ENCODE results near the gene JPH4. TPM values are rescaled to one million over a fixed set of nuclear protein-coding genes. Genes with fewer than 3 reads are reported as not detected.

JPH4 gene
- total RNA-seq, 1 experiment from 2014 or later = not detected

- H3K4me1 ChIP-seq = no peaks in the 10 kb centered on the region
- TF ChIP-seq, protein P1, sequence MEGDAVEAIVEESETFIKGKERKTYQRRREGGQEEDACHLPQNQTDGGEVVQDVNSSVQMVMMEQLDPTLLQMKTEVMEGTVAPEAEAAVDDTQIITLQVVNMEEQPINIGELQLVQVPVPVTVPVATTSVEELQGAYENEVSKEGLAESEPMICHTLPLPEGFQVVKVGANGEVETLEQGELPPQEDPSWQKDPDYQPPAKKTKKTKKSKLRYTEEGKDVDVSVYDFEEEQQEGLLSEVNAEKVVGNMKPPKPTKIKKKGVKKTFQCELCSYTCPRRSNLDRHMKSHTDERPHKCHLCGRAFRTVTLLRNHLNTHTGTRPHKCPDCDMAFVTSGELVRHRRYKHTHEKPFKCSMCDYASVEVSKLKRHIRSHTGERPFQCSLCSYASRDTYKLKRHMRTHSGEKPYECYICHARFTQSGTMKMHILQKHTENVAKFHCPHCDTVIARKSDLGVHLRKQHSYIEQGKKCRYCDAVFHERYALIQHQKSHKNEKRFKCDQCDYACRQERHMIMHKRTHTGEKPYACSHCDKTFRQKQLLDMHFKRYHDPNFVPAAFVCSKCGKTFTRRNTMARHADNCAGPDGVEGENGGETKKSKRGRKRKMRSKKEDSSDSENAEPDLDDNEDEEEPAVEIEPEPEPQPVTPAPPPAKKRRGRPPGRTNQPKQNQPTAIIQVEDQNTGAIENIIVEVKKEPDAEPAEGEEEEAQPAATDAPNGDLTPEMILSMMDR (IDR thresholded peaks at IDR 0.05; ENCODE audit: insufficient read depth in 1 of 2, low read depth in 1 of 2, low read length in 1 of 2, severe bottlenecking in 1 of 2, unreplicated experiment in 1 of 2) = no peak
- H3K36me3 ChIP-seq (ENCODE audit: control insufficient read depth, insufficient read depth, low read length) = no peaks in the 10 kb centered on the region
- POLR2A ChIA-PET = no interaction called here
- Mint-ChIP-seq H3K36me3 (ENCODE audit: insufficient read depth, unreplicated experiment) (no peaks in the 10 kb centered on the region), H3K27me3 (ENCODE audit: insufficient read depth, unreplicated experiment) (peaks cover 7% of the 10 kb centered on the region), H3K4me1 (ENCODE audit: low read depth, unreplicated experiment) (no peaks in the 10 kb centered on the region), H3K27ac (ENCODE audit: unreplicated experiment) (no peak overlapping the region), H3K4me3 (ENCODE audit: unreplicated experiment) (no peak overlapping the region), H3K9me3 (ENCODE audit: unreplicated experiment) (no peaks in the 10 kb centered on the region)
- no peak overlapping the region for H3K4me3 ChIP-seq (ENCODE audit: low read depth, low read length)
- intact Hi-C loops (cut with micrococcal nuclease; ENCODE audit: unreplicated experiment) = no loop called here
- DNase-seq = no peak
- no peaks in the 10 kb centered on the region for H3K27me3 ChIP-seq (replicated peaks; ENCODE audit: control insufficient read depth, insufficient read depth, low read length)
- no TSS peak for BruUV-seq (replicated peaks)
- no peaks in the 10 kb centered on the region for H3K9me3 ChIP-seq
- CTCF ChIA-PET = interaction anchor here (0.7 kb wide), 1 partner anchor 105 kb away, joined by 4 read pairs; no protein-coding TSS in a partner anchor
Observed at GRCh38 chr14:23582906-23583760, 4.5 kb upstream of the JPH4 start.

GRCh38 chr14:23580948-23581281 is 2.3 kb upstream of the JPH4 start:
- no peak for DNase-seq
- no TSS peak for BruUV-seq (replicated peaks)
- H3K4me1 ChIP-seq = no peaks in the 10 kb centered on the region
- H3K4me3 Mint-ChIP-seq (ENCODE audit: unreplicated experiment) = no peak overlapping the region
- H3K27ac Mint-ChIP-seq (ENCODE audit: unreplicated experiment) = no peak overlapping the region
- H3K36me3 Mint-ChIP-seq (ENCODE audit: insufficient read depth, unreplicated experiment) = no peaks in the 10 kb centered on the region
- peaks cover 11% of the 10 kb centered on the region for H3K27me3 Mint-ChIP-seq (ENCODE audit: insufficient read depth, unreplicated experiment)
- CTCF ChIA-PET = no interaction called here
- no peaks in the 10 kb centered on the region for H3K9me3 Mint-ChIP-seq (ENCODE audit: unreplicated experiment)
- no peaks in the 10 kb centered on the region for H3K9me3 ChIP-seq
- H3K4me1 Mint-ChIP-seq (ENCODE audit: low read depth, unreplicated experiment) = no peaks in the 10 kb centered on the region
- POLR2A ChIA-PET = no interaction called here
- H3K36me3 ChIP-seq (ENCODE audit: control insufficient read depth, insufficient read depth, low read length) = no peaks in the 10 kb centered on the region
- intact Hi-C loops (cut with micrococcal nuclease; ENCODE audit: unreplicated experiment) = no loop called here
- no peaks in the 10 kb centered on the region for H3K27me3 ChIP-seq (replicated peaks; ENCODE audit: control insufficient read depth, insufficient read depth, low read length)
- H3K4me3 ChIP-seq (ENCODE audit: low read depth, low read length) = no peak overlapping the region
- TF ChIP-seq, protein P1 (IDR thresholded peaks at IDR 0.05; ENCODE audit: insufficient read depth in 1 of 2, low read depth in 1 of 2, low read length in 1 of 2, severe bottlenecking in 1 of 2, unreplicated experiment in 1 of 2) = no peak

DNA sequence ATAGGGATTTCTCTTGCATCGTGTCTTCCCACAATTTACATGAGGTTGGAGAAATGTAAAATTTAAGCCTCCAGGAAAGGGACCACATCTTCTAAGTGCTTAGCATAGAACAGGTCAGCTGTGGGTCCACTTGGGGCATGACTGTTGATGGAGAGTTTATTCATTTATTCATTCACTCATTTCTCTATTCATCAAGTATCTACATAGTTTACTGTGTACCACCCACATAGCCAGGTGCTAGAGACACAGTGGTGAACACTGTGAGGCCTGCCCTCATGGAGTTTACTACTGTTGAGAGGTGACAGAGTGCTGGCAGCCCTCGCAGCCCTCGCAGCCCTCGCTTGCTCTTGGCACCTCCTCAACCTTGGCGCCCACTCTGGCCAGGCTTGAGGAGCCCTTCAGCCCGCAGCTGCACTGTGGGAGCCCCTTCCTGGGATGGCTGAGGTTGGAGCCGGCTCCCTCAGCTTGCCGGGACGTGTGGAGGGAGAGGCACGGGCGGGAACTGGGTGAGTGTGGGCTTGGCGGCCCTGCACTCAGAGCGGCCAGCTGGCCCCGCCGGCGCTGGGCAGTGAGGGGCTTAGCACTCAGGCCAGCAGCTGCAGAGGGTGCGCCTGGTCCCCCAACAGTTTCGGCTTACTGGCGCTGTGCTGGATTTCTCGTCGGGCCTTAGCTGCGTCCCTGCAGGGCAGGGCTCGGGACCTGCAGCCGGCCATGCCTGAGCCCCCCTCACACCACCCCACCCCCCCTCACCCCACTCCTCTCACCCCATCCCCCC is 1.7 kb upstream of the JPH4 start:
- intact Hi-C loops (cut with micrococcal nuclease; ENCODE audit: unreplicated experiment) = no loop called here
- DNase-seq = no peak

More for the DNA sequence above, 1.7 kb upstream of the JPH4 start:
- peaks cover 11% of the 10 kb centered on the region for H3K27me3 Mint-ChIP-seq (ENCODE audit: insufficient read depth, unreplicated experiment)
- no peaks in the 10 kb centered on the region for H3K9me3 Mint-ChIP-seq (ENCODE audit: unreplicated experiment)
- CTCF ChIA-PET = no interaction called here
- Histone ChIP-seq H3K4me1 (no peaks in the 10 kb centered on the region), H3K4me3 (ENCODE audit: low read depth, low read length) (no peak overlapping the region), H3K36me3 (ENCODE audit: control insufficient read depth, insufficient read depth, low read length) (no peaks in the 10 kb centered on the region), H3K9me3 (no peaks in the 10 kb centered on the region), H3K27me3 (replicated peaks; ENCODE audit: control insufficient read depth, insufficient read depth, low read length) (no peaks in the 10 kb centered on the region)
- H3K4me3 Mint-ChIP-seq (ENCODE audit: unreplicated experiment) = no peak overlapping the region
- no peak overlapping the region for H3K27ac Mint-ChIP-seq (ENCODE audit: unreplicated experiment)
- H3K36me3 Mint-ChIP-seq (ENCODE audit: insufficient read depth, unreplicated experiment) = no peaks in the 10 kb centered on the region
- BruUV-seq (replicated peaks) = no TSS peak
- POLR2A ChIA-PET = no interaction called here
- TF ChIP-seq, protein P1 (IDR thresholded peaks at IDR 0.05; ENCODE audit: insufficient read depth in 1 of 2, low read depth in 1 of 2, low read length in 1 of 2, severe bottlenecking in 1 of 2, unreplicated experiment in 1 of 2) = no peak
- H3K4me1 Mint-ChIP-seq (ENCODE audit: low read depth, unreplicated experiment) = no peaks in the 10 kb centered on the region

Data from Caco-2 (cell line).